GM23338 (cell line): ENCODE measurements around the gene RNF168. TPM values are rescaled to one million over a fixed set of nuclear protein-coding genes. Genes with fewer than 3 reads are reported as not detected.

Experiments
- ATAC-seq: fragments of 200-7000 bp; cut with Tn5 transposase; 3 replicates; pipeline ENCODE4 v1.9.1; 2020
- DNase-seq: peaks from one replicate; pipeline ENCODE4 v3.0.0-alpha.2; 2015; ENCODE audit warnings: low spot score
- H2AFZ ChIP-seq: fragments of 200-600 bp; sonication (generic); 2 replicates; pipeline ENCODE4 v1.8.0; 2016; ENCODE audit warnings: antibody characterized with exemption, mild to moderate bottlenecking, moderate library complexity
- H3F3A ChIP-seq: fragments of 200-600 bp; sonication (generic); replicated peaks from 2 replicates; pipeline ENCODE4 v1.8.0; 2017; ENCODE audit warnings: antibody characterized with exemption, mixed run types, low read depth
- H3K27ac ChIP-seq: fragments of 200-600 bp; sonication (generic); 2 replicates; pipeline ENCODE4 v1.6.1; 2016; ENCODE audit warnings: low read depth
- H3K27me3 ChIP-seq: fragments of 200-600 bp; sonication (generic); 2 replicates; pipeline ENCODE4 v1.8.0; 2016; ENCODE audit warnings: mild to moderate bottlenecking, mixed run types, moderate library complexity; ENCODE audit not compliant: insufficient read depth
- H3K36me3 ChIP-seq: fragments of 200-600 bp; sonication (generic); 2 replicates; pipeline ENCODE4 v1.8.0; 2016; ENCODE audit warnings: mild to moderate bottlenecking; ENCODE audit not compliant: insufficient read depth
- H3K4me1 ChIP-seq: fragments of 200-600 bp; sonication (generic); 2 replicates; pipeline ENCODE4 v1.8.0; 2016; ENCODE audit warnings: mild to moderate bottlenecking, moderate library complexity; ENCODE audit not compliant: insufficient read depth
- H3K4me2 ChIP-seq: fragments of 200-600 bp; sonication (generic); 2 replicates; pipeline ENCODE4 v1.7.1; 2017; ENCODE audit warnings: mixed run types
- H3K4me3 ChIP-seq: fragments of 200-600 bp; sonication (generic); 2 replicates; pipeline ENCODE4 v1.6.1; 2016; ENCODE audit warnings: mixed run types
- H3K79me2 ChIP-seq: fragments of 200-600 bp; sonication (generic); replicated peaks from 2 replicates; pipeline ENCODE4 v1.8.0; 2017; ENCODE audit warnings: mild to moderate bottlenecking; ENCODE audit not compliant: insufficient read depth
- H3K9me2 ChIP-seq: fragments of 200-600 bp; sonication (generic); 2 replicates; pipeline ENCODE4 v1.8.0; 2017; ENCODE audit not compliant: insufficient read depth
- H4K20me1 ChIP-seq: fragments of 200-600 bp; sonication (generic); replicated peaks from 2 replicates; pipeline ENCODE4 v1.8.0; 2017; ENCODE audit warnings: mild to moderate bottlenecking; ENCODE audit not compliant: insufficient read depth
- H3K27ac Mint-ChIP-seq: 2 replicates; pipeline ENCODE4 v1.8.0; 2020; ENCODE audit warnings: inconsistent platforms, mild to moderate bottlenecking, moderate library complexity, mixed read lengths
- H3K27me3 Mint-ChIP-seq: 3 replicates; pipeline ENCODE4 v1.8.0; 2022; ENCODE audit warnings: low read depth, mild to moderate bottlenecking, moderate library complexity, mixed read lengths, inconsistent platforms; ENCODE audit not compliant: insufficient read depth, poor library complexity
- H3K36me3 Mint-ChIP-seq: 3 replicates; pipeline ENCODE4 v1.8.0; 2021; ENCODE audit warnings: low read depth, mild to moderate bottlenecking, inconsistent platforms, moderate library complexity, mixed read lengths
- H3K4me1 Mint-ChIP-seq: 3 replicates; pipeline ENCODE4 v1.8.0; 2020; ENCODE audit warnings: mild to moderate bottlenecking, inconsistent platforms, mixed read lengths
- H3K4me3 Mint-ChIP-seq: 3 replicates; pipeline ENCODE4 v1.8.0; 2021; ENCODE audit warnings: moderate library complexity, mild to moderate bottlenecking, inconsistent platforms, mixed read lengths
- H3K9me3 Mint-ChIP-seq: 3 replicates; pipeline ENCODE4 v1.8.0; 2020; ENCODE audit warnings: moderate library complexity, mild to moderate bottlenecking, inconsistent platforms, mixed read lengths
- CREB1 ChIP-seq: fragments of 250-450 bp; sonication (Bioruptor Pico); IDR thresholded peaks from 2 replicates; pipeline ENCODE4 v1.5.0; 2020; ENCODE audit warnings: low read depth, mild to moderate bottlenecking, moderate library complexity
- CTCF ChIP-seq, 2 experiments: fragments of 200-600 bp in 1 of 2; sonication (generic) in 1 of 2; conservative IDR thresholded peaks; 2 replicates each; pipeline versions ENCODE4 v1.5.1 to v1.6.1; 2016 to 2017; ENCODE audit warnings: antibody characterized with exemption in 2 of 2, low read depth in 2 of 2, mild to moderate bottlenecking in 2 of 2, moderate library complexity in 1 of 2
- ETS1 ChIP-seq: IDR thresholded peaks from 2 replicates; pipeline ENCODE4 v1.6.1; 2016; ENCODE audit warnings: antibody characterized with exemption
- EZH2 ChIP-seq: fragments of 200-600 bp; sonication (generic); IDR thresholded peaks from one replicate; pipeline ENCODE4 v1.8.0; 2017; ENCODE audit warnings: antibody characterized with exemption, mild to moderate bottlenecking, low read depth; ENCODE audit not compliant: unreplicated experiment
- EZH2phosphoT487 ChIP-seq: fragments of 200-600 bp; sonication (generic); IDR thresholded peaks from one replicate; pipeline ENCODE4 v1.8.1; 2018; ENCODE audit warnings: antibody characterized with exemption; ENCODE audit not compliant: unreplicated experiment
- JUNB ChIP-seq: IDR thresholded peaks from one replicate; pipeline ENCODE4 v1.6.1; 2016; ENCODE audit warnings: antibody characterized with exemption; ENCODE audit not compliant: unreplicated experiment
- NANOG ChIP-seq: IDR thresholded peaks from 2 replicates; pipeline ENCODE4 v1.6.1; 2016; ENCODE audit warnings: antibody characterized with exemption, borderline replicate concordance
- POLR2AphosphoS5 ChIP-seq: IDR thresholded peaks from 2 replicates; pipeline ENCODE4 v1.6.1; 2016; ENCODE audit warnings: antibody characterized with exemption, low read depth
- REST ChIP-seq: IDR thresholded peaks from one replicate; pipeline ENCODE4 v1.6.1; 2018; ENCODE audit warnings: antibody characterized with exemption; ENCODE audit not compliant: unreplicated experiment
- STAT1 ChIP-seq: IDR thresholded peaks from one replicate; pipeline ENCODE4 v1.6.1; 2016; ENCODE audit warnings: antibody characterized with exemption; ENCODE audit not compliant: unreplicated experiment
- ZNF114 ChIP-seq: fragments of 250-450 bp; sonication (Bioruptor Pico); IDR thresholded peaks from 2 replicates; pipeline ENCODE4 v1.5.0; 2020; ENCODE audit warnings: mild to moderate bottlenecking, moderate library complexity
- ZNF331 ChIP-seq: fragments of 250-450 bp; sonication (Bioruptor Pico); IDR thresholded peaks from 2 replicates; pipeline ENCODE4 v1.5.0; 2020; ENCODE audit warnings: low read depth, mild to moderate bottlenecking, moderate library complexity
- ZNF462 ChIP-seq: fragments of 250-450 bp; sonication (Bioruptor Pico); IDR thresholded peaks from 2 replicates; pipeline ENCODE4 v1.5.0; 2020; ENCODE audit warnings: mild to moderate bottlenecking, moderate library complexity
- polyA plus RNA-seq: library from polyadenylated mRNA; unstranded; fragments of >200 nt; fragmentation: Nextera tagmentation; extraction: Ambion mirVana; gene quantifications from 2 replicates; pipeline ENCODE4 v1.2.1, GENCODE V29; 2016
- total RNA-seq: library from RNA; depleted of rRNA; stranded (reverse); fragments of >200 nt; shearing (Covaris generic); gene quantifications from 2 replicates; pipeline ENCODE4 v1.2.3, GENCODE V29; 2014

RNF168 gene
- total and polyA plus RNA-seq, 2 experiments from 2014 or later = 33.0 to 53.0 TPM

GRCh38 chr3:196477678-196478077 lies 25.9 kb downstream of the RNF168 start:
- H3K9me3 Mint-ChIP-seq = no peaks in the 10 kb centered on the region
- Histone ChIP-seq H3F3A (no peaks in the 10 kb centered on the region), H3K9me2 (no peaks in the 10 kb centered on the region), H2AFZ (no peak overlapping the region), H3K4me3 (no peak overlapping the region), H4K20me1 (peaks cover 5% of the 10 kb centered on the region; the same call in 1 of the 2 replicates), H3K27me3 (no peaks in the 10 kb centered on the region), H3K27ac (no peak overlapping the region), H3K36me3 (peaks cover 40% of the 10 kb centered on the region), H3K4me2 (no peak overlapping the region), H3K79me2 (0 out of 2 replicates have a peak, but pooled peaks cover 3% of the 10 kb centered on the region), H3K4me1 (no peaks in the 10 kb centered on the region)
- no peak for ATAC-seq
- H3K4me3 Mint-ChIP-seq = no peak overlapping the region
- no peak for TF ChIP-seq STAT1
- no peak for TF ChIP-seq POLR2AphosphoS5
- no peak for TF ChIP-seq NANOG
- no peak for TF ChIP-seq ETS1
- TF ChIP-seq EZH2 = no peak
- no peak for TF ChIP-seq EZH2phosphoT487
- no peak for TF ChIP-seq ZNF331 (CRISPR knock-in tag)
- TF ChIP-seq ZNF114 (CRISPR knock-in tag) = no peak
- no peak for TF ChIP-seq CREB1 (CRISPR knock-in tag)
- TF ChIP-seq JUNB = no peak
- no peak for TF ChIP-seq ZNF462 (CRISPR knock-in tag)
- TF ChIP-seq REST = no peak
- TF ChIP-seq CTCF (conservative IDR thresholded peaks at IDR 0.05; ENCODE audit: low read depth in 2 of 2) = no peak
- DNase-seq = no peak
- H3K4me1 Mint-ChIP-seq = no peaks in the 10 kb centered on the region
- H3K27ac Mint-ChIP-seq = no peak overlapping the region
- H3K27me3 Mint-ChIP-seq = no peaks in the 10 kb centered on the region
- peaks cover 85% of the 10 kb centered on the region for H3K36me3 Mint-ChIP-seq
